GM18867 (cell line): ENCODE data around the gene LRRC2.

ENCODE experiments used
- ATAC-seq: cut with Tn5 transposase; IDR thresholded peaks from one replicate; pipeline ENCODE4 v1.9.1; 2021; ENCODE audit warnings: mild to moderate bottlenecking, moderate library complexity; ENCODE audit not compliant: unreplicated experiment

The LRRC2 gene

GRCh38 chr3:46482632-46483350 is 83.3 kb downstream of the LRRC2 start:
- no peak for ATAC-seq

DNA sequence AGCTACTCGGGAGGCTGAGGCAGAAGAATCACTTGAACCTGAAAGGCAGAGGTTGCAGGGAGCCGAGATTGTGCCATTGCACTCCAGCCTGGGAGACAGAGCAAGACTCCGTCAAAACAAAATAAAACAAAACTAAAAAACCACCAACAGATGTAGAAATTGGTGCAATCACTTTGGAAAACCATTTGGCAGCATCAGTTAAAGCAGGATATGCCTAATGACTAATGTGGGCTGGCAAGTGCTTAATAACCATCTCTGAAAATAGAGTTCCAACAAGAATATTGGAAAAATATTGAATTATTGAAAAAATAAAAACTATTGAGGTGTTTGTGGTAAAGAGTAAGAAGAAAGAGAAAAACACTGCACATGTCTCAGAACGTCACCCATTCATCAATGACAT is 84.5 kb downstream of the LRRC2 start:
- no peak for ATAC-seq

DNA sequence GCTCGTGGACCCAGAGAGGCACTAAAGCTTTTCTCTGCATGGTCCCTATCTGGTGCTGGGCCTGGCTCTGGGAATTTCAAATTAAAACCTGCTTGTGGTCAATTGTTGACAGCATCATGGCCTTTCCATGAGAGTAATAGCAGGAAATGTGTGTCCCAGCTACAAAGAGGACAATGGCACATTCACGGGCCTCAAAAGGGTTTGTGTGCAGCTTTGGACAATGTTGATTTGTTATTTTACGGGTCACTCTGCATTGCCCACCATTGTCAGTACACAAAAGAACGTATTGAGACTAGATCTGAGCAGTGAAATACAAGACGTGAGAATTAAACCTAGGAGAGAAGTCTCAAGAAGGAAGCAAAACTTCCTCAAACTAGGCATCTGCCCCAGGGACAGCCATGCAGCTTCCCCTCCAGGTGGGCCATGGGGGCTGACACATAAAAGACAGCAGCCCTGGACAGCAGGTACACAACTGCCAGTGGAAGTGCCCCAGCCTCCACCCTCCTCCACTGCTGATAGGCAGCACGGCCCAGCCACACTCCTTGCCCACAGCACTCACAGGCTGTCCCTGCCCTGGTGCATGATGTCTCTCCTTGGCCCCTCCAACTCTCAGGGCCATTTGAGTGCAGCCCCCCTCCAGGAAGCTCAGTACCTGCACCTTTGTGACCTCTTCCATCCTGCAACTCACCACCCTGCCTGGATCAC is 85.5 kb downstream of the LRRC2 start:
- no peak for ATAC-seq

GRCh38 chr3:46479696-46480095 is 86.4 kb downstream of the LRRC2 start:
- no peak for ATAC-seq

GRCh38 chr3:46479021-46479420 is 87.1 kb downstream of the LRRC2 start:
- no peak for ATAC-seq

DNA sequence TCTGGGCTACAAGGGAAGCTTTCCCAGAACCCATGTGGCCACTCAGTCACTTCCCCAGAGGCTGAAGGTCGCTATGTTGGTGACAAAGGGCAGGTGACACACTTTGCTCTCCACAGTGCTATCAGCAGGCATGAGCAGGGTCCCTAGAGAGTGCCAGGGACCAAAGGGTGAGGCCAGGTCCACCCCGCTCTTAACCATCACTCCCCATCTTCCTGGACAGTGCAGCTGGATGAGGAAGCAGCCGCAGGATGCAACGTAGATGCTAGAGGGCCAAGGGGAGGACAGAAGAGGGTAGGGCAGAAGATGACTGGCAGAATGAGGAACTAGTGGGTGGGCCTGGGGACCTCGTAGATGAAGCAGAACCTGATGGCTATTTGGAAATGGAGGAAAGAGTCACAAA is 87.8 kb downstream of the LRRC2 start:
- ATAC-seq, result no peak

- ATAC-seq, result no peak
Observed at GRCh38 chr3:46477756-46478155, 88.3 kb downstream of the LRRC2 start.

- no peak for ATAC-seq
Observed at GRCh38 chr3:46477145-46477544, 89.0 kb downstream of the LRRC2 start.

DNA sequence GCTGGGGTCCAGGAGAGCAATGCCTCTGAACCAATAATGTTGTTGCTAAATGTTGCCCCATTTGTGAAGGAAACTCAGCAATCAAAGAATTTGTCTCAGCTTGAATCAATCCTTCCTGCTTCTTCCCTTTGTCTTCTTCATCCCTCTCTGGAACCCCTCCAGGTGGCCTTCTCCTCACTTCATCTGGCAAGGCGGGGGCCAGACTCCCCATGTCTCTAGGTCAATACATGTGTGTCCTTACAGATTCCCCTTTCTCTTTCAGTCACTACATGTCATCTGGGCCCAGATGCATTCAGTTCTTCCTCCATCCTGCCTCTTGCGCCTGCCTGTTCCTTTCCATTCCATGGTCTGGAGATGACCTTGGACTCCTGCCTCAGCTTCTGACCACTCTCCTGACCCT is 93.4 kb downstream of the LRRC2 start:
- ATAC-seq, result no peak

DNA sequence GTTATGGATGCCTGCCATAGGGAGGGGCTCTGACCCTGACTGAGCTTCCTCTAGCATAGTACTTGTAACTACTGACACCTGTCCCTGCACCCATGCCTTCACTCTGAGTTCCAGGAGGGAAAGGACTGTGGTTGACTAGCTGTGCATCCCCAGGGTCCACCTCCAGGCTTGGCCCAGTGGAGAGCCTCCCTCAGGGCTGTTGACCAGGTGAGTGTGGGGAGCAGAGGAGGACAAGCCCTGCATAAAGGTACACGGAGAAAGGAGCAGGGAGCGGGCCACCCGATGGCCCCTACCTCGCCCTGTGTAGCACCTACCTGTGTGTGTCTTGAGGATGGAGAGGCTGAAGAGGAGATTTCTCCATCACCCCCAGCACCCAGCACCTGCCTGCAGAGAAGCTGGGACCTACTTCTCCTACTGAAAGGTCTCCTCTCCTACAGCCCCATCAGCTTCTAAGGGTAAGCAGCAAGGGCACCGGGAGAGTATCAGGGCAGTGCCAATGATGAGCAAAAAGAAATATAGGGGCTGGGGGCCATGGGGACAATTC is 94.7 kb downstream of the LRRC2 start:
- ATAC-seq, result no peak

GRCh38 chr3:46470831-46471230 is 95.3 kb downstream of the LRRC2 start:
- ATAC-seq, result no peak

DNA sequence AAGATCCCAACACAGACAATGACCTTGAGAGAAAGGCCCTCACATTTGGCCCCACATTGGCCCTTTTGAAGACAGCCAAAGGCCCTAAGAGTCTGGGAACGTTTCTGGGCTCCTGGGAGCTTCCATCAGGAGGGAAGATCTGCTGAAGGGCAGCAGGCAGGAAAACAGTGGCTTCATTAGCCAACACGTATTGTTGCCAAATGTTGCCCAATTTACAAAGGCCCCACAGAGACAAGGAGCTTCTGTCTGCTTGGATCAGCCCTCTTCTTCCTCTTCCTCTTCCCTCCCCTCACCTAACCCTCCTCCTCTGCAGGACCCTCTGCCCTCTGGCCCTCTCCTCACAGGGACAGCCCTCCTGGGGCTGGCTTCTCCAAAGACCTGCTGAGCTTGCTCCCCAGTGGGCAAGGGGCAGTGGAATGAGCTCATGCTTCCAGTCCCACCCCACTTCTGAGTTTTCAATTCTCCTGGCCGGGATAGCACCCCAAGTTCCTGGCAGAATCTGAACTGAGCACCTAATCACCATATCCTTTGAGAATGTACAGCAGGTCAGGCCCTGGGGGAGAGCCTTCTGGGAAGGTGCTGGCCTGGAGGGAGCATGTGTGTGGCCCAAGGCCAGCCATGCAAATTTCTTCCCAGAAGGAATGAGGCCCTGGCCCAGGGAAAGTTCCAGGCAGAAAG is 96.3 kb downstream of the LRRC2 start:
- ATAC-seq, result no peak

GRCh38 chr3:46468753-46469600 is 97.1 kb downstream of the LRRC2 start:
- ATAC-seq, result no peak

DNA sequence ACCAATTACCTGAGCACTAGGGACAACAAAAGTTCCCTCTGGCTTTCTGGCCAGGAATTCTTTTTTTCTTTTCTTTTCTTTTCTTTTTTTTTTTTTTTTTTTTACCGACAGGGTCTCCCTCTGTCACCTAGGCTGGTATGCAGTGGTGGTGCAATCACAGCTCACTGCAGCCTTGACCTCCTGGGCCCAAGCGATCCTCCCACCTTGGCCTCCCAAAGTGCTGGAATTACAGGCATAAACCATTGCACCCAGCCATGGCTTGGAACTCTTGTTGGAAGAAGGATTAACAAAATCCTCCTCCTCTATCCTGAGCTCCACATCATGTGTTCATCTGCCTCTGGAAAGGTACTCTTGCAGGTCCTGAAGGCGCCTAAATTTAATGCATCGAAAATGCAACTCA is 98.5 kb downstream of the LRRC2 start:
- ATAC-seq, result no peak

DNA sequence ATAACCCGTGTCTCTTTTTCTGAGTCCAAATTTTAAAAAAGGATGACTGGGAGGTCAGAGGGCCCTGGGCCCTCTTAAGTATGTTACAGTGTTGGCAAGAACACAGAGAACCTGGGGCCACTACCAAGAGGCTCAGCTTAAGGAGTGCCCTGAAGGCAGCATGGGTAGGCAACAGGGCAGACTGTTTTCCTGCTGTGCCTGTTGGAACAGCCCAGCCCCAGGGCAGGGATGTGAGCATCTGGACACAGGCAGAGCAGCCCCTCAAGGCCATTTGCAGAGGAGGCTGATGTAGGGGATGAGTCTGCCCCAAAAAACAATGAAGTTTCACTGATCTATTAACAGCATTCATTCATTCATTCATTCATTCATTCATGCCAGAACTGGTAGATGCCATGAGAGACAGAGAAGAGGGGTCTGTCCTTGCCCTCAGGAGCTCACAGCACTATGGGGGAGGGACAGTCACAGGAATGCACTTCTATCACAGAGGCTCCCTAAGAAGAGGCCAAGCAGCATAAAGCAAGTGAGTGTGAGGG is 99.2 kb downstream of the LRRC2 start:
- no peak for ATAC-seq

- ATAC-seq, result no peak
Observed at GRCh38 chr3:46466273-46466672, 99.8 kb downstream of the LRRC2 start.
